Mucosa of rectum (tissue), 2 donors: ENCODE data around the gene DNAH5.

ENCODE experiments used
- H3K27ac ChIP-seq, 2 donors: one replicate each; pipeline ENCODE4 v1.7.0; 2013; ENCODE audit warnings: inconsistent platforms in 2 of 2, low read depth in 2 of 2, low read length in 2 of 2
- H3K27me3 ChIP-seq, 2 donors: one replicate each; pipeline ENCODE4 v1.7.0; 2013; ENCODE audit warnings: low read length in 2 of 2; ENCODE audit not compliant: control insufficient read depth in 2 of 2, insufficient read depth in 2 of 2
- H3K36me3 ChIP-seq, 2 donors: one replicate each; pipeline ENCODE4 v1.7.0; 2013; ENCODE audit warnings: low read length in 2 of 2; ENCODE audit not compliant: control insufficient read depth in 2 of 2, insufficient read depth in 2 of 2
- H3K4me1 ChIP-seq, 2 donors: one replicate each; pipeline ENCODE4 v1.7.0; 2013; ENCODE audit warnings: low read length in 2 of 2, mild to moderate bottlenecking in 1 of 2; ENCODE audit not compliant: control insufficient read depth in 2 of 2, insufficient read depth in 2 of 2
- H3K4me3 ChIP-seq, 2 donors: one replicate each; pipeline ENCODE4 v1.7.0; 2013; ENCODE audit warnings: low read length in 2 of 2
- H3K9ac ChIP-seq, 2 donors: one replicate each; pipeline ENCODE4 v1.7.0; 2013; ENCODE audit warnings: low read length in 2 of 2, low read depth in 1 of 2, mild to moderate bottlenecking in 1 of 2
- H3K9me3 ChIP-seq, 2 donors: one replicate each; pipeline ENCODE4 v1.7.0; 2013; ENCODE audit warnings: low read length in 2 of 2; ENCODE audit not compliant: control insufficient read depth in 2 of 2
- donor health status: healthy.
- donor health status: Normal muscosa, but diverticular disease.

Gene DNAH5

GRCh38 chr5:13653709-13654108 lies 290.8 kb downstream of the DNAH5 start:
- Histone ChIP-seq H3K4me1 (no peaks in the 10 kb centered on the region), H3K9ac (no peak overlapping the region), H3K4me3 (no peak overlapping the region), H3K36me3 (no peaks in the 10 kb centered on the region), H3K27ac (no peak overlapping the region), H3K27me3 (no peaks in the 10 kb centered on the region), H3K9me3 (no peaks in the 10 kb centered on the region)

- Histone ChIP-seq H3K9me3 (no peaks in the 10 kb centered on the region), H3K36me3 (no peaks in the 10 kb centered on the region), H3K27ac (no peak overlapping the region), H3K4me3 (no peak overlapping the region), H3K9ac (no peak overlapping the region), H3K4me1 (no peaks in the 10 kb centered on the region), H3K27me3 (no peaks in the 10 kb centered on the region)
These were observed 294.8 kb downstream of the DNAH5 start for GRCh38 chr5:13649656-13650055.

GRCh38 chr5:13648822-13649221 lies 295.7 kb downstream of the DNAH5 start:
- H3K36me3 ChIP-seq, result no peaks in the 10 kb centered on the region
- no peak overlapping the region for H3K27ac ChIP-seq
- no peaks in the 10 kb centered on the region for H3K4me1 ChIP-seq
- no peak overlapping the region for H3K4me3 ChIP-seq
- H3K27me3 ChIP-seq, result no peaks in the 10 kb centered on the region
- no peak overlapping the region for H3K9ac ChIP-seq
- no peaks in the 10 kb centered on the region for H3K9me3 ChIP-seq

- H3K9ac ChIP-seq, result no peak overlapping the region
- H3K9me3 ChIP-seq, result no peaks in the 10 kb centered on the region
- no peak overlapping the region for H3K27ac ChIP-seq
- H3K4me3 ChIP-seq, result no peak overlapping the region
- no peaks in the 10 kb centered on the region for H3K4me1 ChIP-seq
- H3K27me3 ChIP-seq, result no peaks in the 10 kb centered on the region
- H3K36me3 ChIP-seq, result no peaks in the 10 kb centered on the region
These were observed 300.8 kb downstream of the DNAH5 start for GRCh38 chr5:13643734-13644133.

GRCh38 chr5:13643196-13643595 lies 301.3 kb downstream of the DNAH5 start:
- Histone ChIP-seq H3K27me3 (no peaks in the 10 kb centered on the region), H3K27ac (no peak overlapping the region), H3K9me3 (no peaks in the 10 kb centered on the region), H3K36me3 (no peaks in the 10 kb centered on the region), H3K4me3 (no peak overlapping the region), H3K4me1 (no peaks in the 10 kb centered on the region), H3K9ac (no peak overlapping the region)
